Stimulated activated naive CD8-positive, alpha-beta T cell treated with anti-CD3 and anti-CD28 coated beads, Interleukin-15, amount 100 ng/mL, for 72 hours (primary cell): ENCODE data around the gene GCNT2.
"Not testable (repeated sequence)": the region's sequence is repeated elsewhere in the genome, so short reads cannot be mapped to it uniquely, and the experiment has no call there.

Experiments used
- ATAC-seq: fragments of 150-1000 bp; cut with Tn5 transposase; 2 replicates; pipeline ENCODE4 v1.10.0; 2021; ENCODE audit warnings: mild to moderate bottlenecking, moderate library complexity
- DNase-seq, 2 donors: peaks; one replicate each; pipeline ENCODE4 v3.0.0; 2021 to 2022
- H3K27ac Mint-ChIP-seq, 2 donors: one replicate each; pipeline ENCODE4 v1.8.0; 2022; ENCODE audit warnings: mild to moderate bottlenecking in 2 of 2, mixed read lengths in 2 of 2, moderate library complexity in 2 of 2
- H3K27me3 Mint-ChIP-seq: one replicate; pipeline ENCODE4 v1.8.0; 2022; ENCODE audit warnings: mixed read lengths
- H3K4me1 Mint-ChIP-seq: one replicate; pipeline ENCODE4 v1.8.0; 2022; ENCODE audit warnings: mild to moderate bottlenecking, mixed read lengths
- H3K4me3 Mint-ChIP-seq, 2 donors: one replicate each; pipeline ENCODE4 v1.8.0; 2022; ENCODE audit warnings: mild to moderate bottlenecking in 2 of 2, mixed read lengths in 2 of 2, moderate library complexity in 1 of 2
- H3K9me3 Mint-ChIP-seq, 2 donors: one replicate each; pipeline ENCODE4 v1.8.0; 2022; ENCODE audit warnings: mixed read lengths in 2 of 2

The GCNT2 gene

GRCh38 chr6:10529828-10530374, 8.8 kb downstream of the GCNT2 start:
- ATAC-seq, H3K9me3 Mint-ChIP-seq, H3K27me3 Mint-ChIP-seq, DNase-seq: not testable (repeated sequence)
- peak overlapping the region; percentile 66 to 90 for H3K27ac Mint-ChIP-seq
- H3K4me3 Mint-ChIP-seq, result peak overlapping the region; percentile 83 to 84
- H3K4me1 Mint-ChIP-seq, result peaks cover 61% of the 10 kb centered on the region

DNA sequence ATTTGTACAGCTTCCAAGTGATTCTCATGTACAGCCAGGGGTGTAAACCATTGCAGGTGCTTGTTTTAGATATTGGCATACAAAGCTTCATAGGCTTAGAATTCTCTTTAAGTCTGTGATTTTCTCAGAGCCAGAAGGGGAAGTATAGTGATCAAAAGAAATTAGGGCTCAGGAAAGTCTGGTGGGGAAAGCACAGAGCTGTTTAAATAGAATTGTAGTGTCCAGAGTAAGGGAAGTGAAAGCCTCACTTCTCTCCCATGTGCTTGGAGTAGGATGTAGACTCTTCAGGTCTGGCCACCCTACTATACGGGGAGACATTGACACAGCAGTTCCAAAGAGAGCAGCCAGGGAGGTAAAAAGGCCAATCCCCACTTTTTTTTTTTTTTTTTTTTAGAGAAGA, 10.4 kb downstream of the GCNT2 start:
- peak overlapping the region; percentile 24 to 67 for H3K4me3 Mint-ChIP-seq
- no peaks in the 10 kb centered on the region for H3K27me3 Mint-ChIP-seq
- peak overlapping the region in 1 of 2 donors; percentile 56 for H3K27ac Mint-ChIP-seq
- peaks cover 0 to 8% of the 10 kb centered on the region in 2 donors for H3K9me3 Mint-ChIP-seq
- H3K4me1 Mint-ChIP-seq, result peaks cover 55% of the 10 kb centered on the region
- no peak for DNase-seq
- no peak for ATAC-seq

- H3K27ac Mint-ChIP-seq, result peak overlapping the region in 1 of 2 donors; percentile 56
- H3K27me3 Mint-ChIP-seq, result no peaks in the 10 kb centered on the region
- H3K9me3 Mint-ChIP-seq, result peaks cover 0 to 8% of the 10 kb centered on the region in 2 donors
- H3K4me1 Mint-ChIP-seq, result peaks cover 55% of the 10 kb centered on the region
- no peak for ATAC-seq
- H3K4me3 Mint-ChIP-seq, result peak overlapping the region; percentile 24 to 67
- DNase-seq, result no peak
Measured at GRCh38 chr6:10531942-10532341, 10.8 kb downstream of the GCNT2 start.

GRCh38 chr6:10532392-10532791, 11.2 kb downstream of the GCNT2 start:
- Mint-ChIP-seq H3K4me3 (peak overlapping the region; percentile 15 to 67), H3K27me3 (no peaks in the 10 kb centered on the region), H3K9me3 (peaks cover 0 to 8% of the 10 kb centered on the region in 2 donors), H3K27ac (no peak overlapping the region), H3K4me1 (peaks cover 55% of the 10 kb centered on the region)
- ATAC-seq (no peak), DNase-seq (no peak)

DNA sequence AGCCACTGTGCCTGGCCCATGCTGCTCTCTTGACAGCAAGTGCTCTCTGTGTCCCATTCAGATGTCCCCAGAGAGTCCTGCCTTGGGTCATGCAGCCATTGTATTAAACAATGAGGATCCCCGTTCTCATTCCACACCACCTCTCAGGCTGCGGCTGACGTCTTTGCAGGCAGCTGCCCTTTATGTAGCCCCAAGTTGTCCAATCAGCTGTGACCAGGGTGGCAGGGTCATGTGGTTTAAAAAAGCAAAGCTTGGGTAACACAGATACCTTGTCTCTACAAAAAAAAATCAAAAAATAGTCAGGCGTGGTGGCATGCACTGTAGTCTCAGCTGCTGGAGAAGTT, 13.2 kb downstream of the GCNT2 start:
- peaks cover 0 to 8% of the 10 kb centered on the region in 2 donors for H3K9me3 Mint-ChIP-seq
- H3K27ac Mint-ChIP-seq, result no peak overlapping the region
- H3K4me1 Mint-ChIP-seq, result peaks cover 45% of the 10 kb centered on the region
- ATAC-seq (no peak), DNase-seq (no peak)
- H3K27me3 Mint-ChIP-seq, result no peaks in the 10 kb centered on the region
- H3K4me3 Mint-ChIP-seq, result peak overlapping the region in 1 of 2 donors; percentile 67

DNA sequence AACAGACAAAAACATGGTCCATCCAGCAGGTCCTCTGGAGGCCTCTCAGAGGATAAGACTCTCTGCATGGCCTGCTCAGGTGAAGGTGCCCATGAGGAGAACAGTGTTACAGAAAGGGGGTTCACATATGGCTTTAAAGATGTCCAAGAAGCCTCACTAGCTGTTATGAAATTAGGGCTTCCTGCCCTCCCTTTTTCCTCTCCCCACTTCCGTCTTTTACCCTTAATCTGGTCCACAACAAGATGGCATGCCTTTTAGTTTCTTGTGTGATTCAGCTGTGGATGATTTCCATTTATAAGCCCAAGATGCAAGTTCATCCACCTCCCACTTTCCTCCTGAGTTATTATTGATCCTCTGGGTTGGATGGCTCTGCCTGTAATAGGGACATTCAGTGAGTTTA, 14.0 kb downstream of the GCNT2 start:
- no peak overlapping the region for H3K27ac Mint-ChIP-seq
- H3K27me3 Mint-ChIP-seq, result no peaks in the 10 kb centered on the region
- ATAC-seq (no peak), DNase-seq (no peak)
- H3K9me3 Mint-ChIP-seq, result peaks cover 0 to 8% of the 10 kb centered on the region in 2 donors
- H3K4me3 Mint-ChIP-seq, result no peak overlapping the region
- H3K4me1 Mint-ChIP-seq, result peaks cover 39% of the 10 kb centered on the region

DNA sequence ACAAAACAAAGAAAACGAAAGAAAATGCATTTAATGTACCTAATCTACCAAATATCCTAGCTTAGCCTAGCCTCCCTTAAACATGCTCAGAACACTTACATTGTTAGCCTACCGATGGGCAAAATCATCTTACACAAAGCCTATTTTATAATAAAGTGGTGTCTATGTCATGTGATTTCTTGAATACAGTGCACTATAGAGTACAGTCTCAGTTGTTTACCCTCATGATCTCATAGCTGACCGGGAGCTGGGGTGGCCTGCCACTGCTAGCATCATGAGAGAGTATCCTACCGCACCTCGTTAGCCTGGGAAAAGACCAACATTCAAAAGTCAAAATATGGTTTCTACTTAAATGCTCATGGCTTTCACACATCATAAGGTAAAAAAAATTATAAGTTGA, 16.6 kb downstream of the GCNT2 start:
- DNase-seq (no peak), ATAC-seq (no peak)
- no peak overlapping the region for H3K4me3 Mint-ChIP-seq
- peaks cover 19% of the 10 kb centered on the region for H3K4me1 Mint-ChIP-seq
- peaks cover 5 to 21% of the 10 kb centered on the region in 2 donors for H3K9me3 Mint-ChIP-seq
- no peak overlapping the region for H3K27ac Mint-ChIP-seq
- no peaks in the 10 kb centered on the region for H3K27me3 Mint-ChIP-seq

DNA sequence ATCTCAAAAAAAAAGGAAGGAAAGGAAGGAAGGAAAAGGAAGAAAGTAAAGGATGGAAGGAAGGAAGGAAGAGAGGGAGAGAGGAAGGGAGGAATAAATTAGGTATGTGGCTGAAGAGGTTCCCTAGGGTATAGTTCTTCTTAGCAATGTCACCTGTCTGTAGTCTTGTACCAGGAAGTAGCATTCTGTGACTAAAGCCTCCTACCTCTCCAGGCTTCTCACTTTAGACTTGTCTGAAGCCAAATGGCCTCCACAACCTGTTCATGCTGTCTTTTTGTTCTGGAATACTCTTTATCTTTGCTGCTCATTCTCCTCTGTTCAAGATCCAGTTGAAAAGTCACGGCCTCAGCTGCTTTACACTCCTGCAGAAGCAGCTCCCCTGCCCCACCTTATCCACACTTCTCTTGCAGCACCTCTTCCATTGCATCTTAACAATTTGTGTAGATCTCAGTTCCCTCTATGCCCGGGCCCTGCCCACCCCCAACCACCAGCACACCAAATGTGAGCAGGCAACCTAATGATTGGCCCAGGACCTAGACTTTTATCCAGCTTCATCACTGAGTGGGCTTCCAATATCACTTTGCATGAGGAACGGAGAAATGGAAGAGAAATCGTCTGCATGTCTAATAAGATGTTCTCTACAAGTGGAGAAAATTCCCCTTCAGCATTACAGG, 19.1 kb downstream of the GCNT2 start:
- no peak for ATAC-seq
- DNase-seq, result no peak
- Mint-ChIP-seq H3K9me3 (peaks cover 5 to 21% of the 10 kb centered on the region in 2 donors), H3K27me3 (no peaks in the 10 kb centered on the region), H3K4me1 (peaks cover 3% of the 10 kb centered on the region), H3K4me3 (no peak overlapping the region), H3K27ac (peak overlapping the region in 1 of 2 donors; percentile 8)

DNA sequence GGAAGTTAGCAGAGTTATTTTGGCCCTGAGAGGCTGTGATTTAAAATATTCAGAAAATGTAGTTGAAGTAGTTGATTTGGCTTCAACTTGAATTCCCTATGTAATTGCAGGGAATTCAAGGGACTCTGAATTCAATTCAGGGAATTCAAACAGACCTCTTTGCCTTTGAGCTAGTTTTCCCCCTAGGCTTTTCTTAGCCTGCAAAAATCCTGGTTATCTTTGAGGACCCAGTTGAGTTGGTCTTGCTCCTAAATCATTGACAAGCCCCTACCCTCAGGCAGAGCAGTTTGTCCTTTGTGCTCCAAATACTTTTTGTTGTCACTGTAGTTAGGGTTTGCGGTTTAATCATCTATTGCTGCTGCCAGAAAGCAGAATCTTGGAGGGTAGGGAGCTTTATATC, 20.4 kb downstream of the GCNT2 start:
- Mint-ChIP-seq H3K27ac (no peak overlapping the region), H3K27me3 (no peaks in the 10 kb centered on the region), H3K4me1 (peaks cover 4% of the 10 kb centered on the region), H3K4me3 (no peak overlapping the region), H3K9me3 (peaks cover 5 to 14% of the 10 kb centered on the region in 2 donors)
- DNase-seq (no peak), ATAC-seq (no peak)

GRCh38 chr6:10542213-10542612, 21.1 kb downstream of the GCNT2 start:
- no peak overlapping the region for H3K4me3 Mint-ChIP-seq
- no peak for DNase-seq
- H3K9me3 Mint-ChIP-seq, result peaks cover 5 to 14% of the 10 kb centered on the region in 2 donors
- no peaks in the 10 kb centered on the region for H3K27me3 Mint-ChIP-seq
- H3K4me1 Mint-ChIP-seq, result peaks cover 4% of the 10 kb centered on the region
- no peak for ATAC-seq
- no peak overlapping the region for H3K27ac Mint-ChIP-seq

DNA sequence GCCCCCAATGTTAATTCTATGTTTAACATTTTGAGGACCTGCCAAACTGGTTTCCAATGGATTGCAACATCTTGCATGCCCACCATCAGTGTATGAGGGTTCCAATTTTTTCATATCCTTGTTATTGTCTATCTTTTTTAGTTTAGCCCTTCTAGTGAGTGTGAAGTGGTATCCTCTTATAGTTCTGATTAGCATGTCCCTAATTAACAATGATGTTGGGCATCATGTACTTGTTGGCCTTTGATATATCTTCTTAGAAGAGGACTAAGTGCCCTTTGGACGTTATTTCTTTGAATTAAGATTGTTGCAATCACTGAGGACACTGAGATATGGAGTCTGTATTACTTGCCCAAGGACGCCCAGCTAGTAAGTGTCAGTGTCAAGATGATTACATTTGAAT, 22.3 kb downstream of the GCNT2 start:
- ATAC-seq (no peak), DNase-seq (no peak)
- Mint-ChIP-seq H3K27ac (no peak overlapping the region), H3K9me3 (peaks cover 5 to 14% of the 10 kb centered on the region in 2 donors), H3K27me3 (no peaks in the 10 kb centered on the region), H3K4me1 (peaks cover 4% of the 10 kb centered on the region), H3K4me3 (no peak overlapping the region)

- Mint-ChIP-seq H3K4me3 (no peak overlapping the region), H3K27ac (no peak overlapping the region), H3K9me3 (peaks cover 5 to 20% of the 10 kb centered on the region in 2 donors), H3K27me3 (no peaks in the 10 kb centered on the region), H3K4me1 (peaks cover 4% of the 10 kb centered on the region)
- DNase-seq (no peak), ATAC-seq (no peak)
Measured at GRCh38 chr6:10545482-10545881, 24.3 kb downstream of the GCNT2 start.

GRCh38 chr6:10547809-10548208, 26.7 kb downstream of the GCNT2 start:
- no peak for DNase-seq
- peaks cover 4% of the 10 kb centered on the region for H3K4me1 Mint-ChIP-seq
- no peak for ATAC-seq
- H3K27me3 Mint-ChIP-seq, result no peaks in the 10 kb centered on the region
- no peak overlapping the region for H3K27ac Mint-ChIP-seq
- H3K4me3 Mint-ChIP-seq, result no peak overlapping the region
- H3K9me3 Mint-ChIP-seq, result peaks cover 0 to 7% of the 10 kb centered on the region in 2 donors

DNA sequence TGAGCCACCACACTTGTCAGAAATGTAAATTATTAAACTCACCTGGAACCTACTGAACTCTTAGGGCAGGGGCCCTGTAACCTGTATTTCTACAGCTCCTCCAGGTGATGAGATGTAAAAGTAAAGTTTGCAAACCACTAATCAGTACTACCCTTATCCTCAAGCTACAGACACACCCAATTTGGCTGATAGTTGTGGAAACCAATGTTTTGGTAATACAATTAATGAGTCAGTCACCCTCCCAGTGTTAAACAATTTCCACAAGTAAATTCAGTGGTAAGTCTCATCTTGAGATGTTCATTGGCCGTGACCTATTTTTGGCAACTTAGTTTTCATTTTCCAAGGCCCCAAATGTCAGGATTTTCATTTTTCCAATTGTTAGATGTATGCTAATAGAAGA, 29.6 kb downstream of the GCNT2 start:
- Mint-ChIP-seq H3K9me3 (peaks cover 0 to 7% of the 10 kb centered on the region in 2 donors), H3K27ac (peak overlapping the region in 1 of 2 donors; percentile 61), H3K27me3 (no peaks in the 10 kb centered on the region), H3K4me3 (no peak overlapping the region), H3K4me1 (no peaks in the 10 kb centered on the region)
- ATAC-seq (no peak), DNase-seq (no peak)

GRCh38 chr6:10552270-10552810, 31.2 kb downstream of the GCNT2 start:
- Mint-ChIP-seq H3K4me3 (no peak overlapping the region), H3K4me1 (no peaks in the 10 kb centered on the region), H3K27ac (peak overlapping the region in 1 of 2 donors; percentile 19), H3K9me3 (peaks cover 0 to 12% of the 10 kb centered on the region in 2 donors), H3K27me3 (no peaks in the 10 kb centered on the region)
- no peak for DNase-seq
- no peak for ATAC-seq

DNA sequence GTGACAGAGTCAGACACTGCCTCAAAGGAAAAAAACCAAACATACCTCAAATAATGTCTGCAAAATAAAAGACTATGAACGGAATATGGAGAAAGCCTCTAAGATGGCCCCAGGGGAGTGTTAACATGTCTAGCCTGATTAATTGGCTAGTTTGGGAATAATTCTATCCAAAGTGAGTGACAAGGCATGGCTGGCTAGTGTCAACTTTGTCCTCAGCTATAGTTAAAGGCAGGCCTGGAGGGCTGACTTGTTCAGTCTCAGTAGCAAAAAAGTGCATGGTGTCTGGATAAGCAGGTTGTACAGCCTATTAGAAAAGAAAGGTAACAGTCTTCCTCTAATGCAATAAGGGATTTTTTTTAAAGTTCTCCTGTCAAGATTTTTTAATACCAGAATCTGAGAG, 32.7 kb downstream of the GCNT2 start:
- H3K4me3 Mint-ChIP-seq, result no peak overlapping the region
- no peaks in the 10 kb centered on the region for H3K4me1 Mint-ChIP-seq
- ATAC-seq (no peak), DNase-seq (no peak)
- H3K27ac Mint-ChIP-seq, result no peak overlapping the region
- no peaks in the 10 kb centered on the region for H3K27me3 Mint-ChIP-seq
- peaks cover 0 to 12% of the 10 kb centered on the region in 2 donors for H3K9me3 Mint-ChIP-seq
